Mesenchymal stem cell (in vitro differentiated cells and primary cell): Measurements from ENCODE around the gene TBC1D9.
A peak's percentile ranks its signal among the peaks of the same experiment; 100 is the strongest.

ENCODE experiments used
- DNase-seq: peaks from one replicate; pipeline ENCODE4 v3.0.0-alpha.2; 2013
- H2AFZ ChIP-seq: one replicate; pipeline ENCODE4 v1.6.1; 2013; ENCODE audit warnings: low read depth, mild to moderate bottlenecking, control low read depth, inconsistent platforms, low read length, moderate library complexity
- H2AK5ac ChIP-seq: 2 replicates; pipeline ENCODE4 v1.6.1; 2013; ENCODE audit warnings: low read length, moderate library complexity, mild to moderate bottlenecking, inconsistent platforms; ENCODE audit not compliant: severe bottlenecking
- H2BK120ac ChIP-seq: one replicate; pipeline ENCODE4 v1.6.1; 2013; ENCODE audit warnings: low read depth, mild to moderate bottlenecking, inconsistent platforms, low read length, moderate library complexity
- H2BK12ac ChIP-seq, 2 experiments: one replicate each; pipeline ENCODE4 v1.6.1; 2013; ENCODE audit warnings: inconsistent platforms in 2 of 2, low read length in 2 of 2, mild to moderate bottlenecking in 2 of 2, moderate library complexity in 2 of 2, control low read depth in 1 of 2
- H2BK15ac ChIP-seq: one replicate; pipeline ENCODE4 v1.6.1; 2013; ENCODE audit warnings: mild to moderate bottlenecking, low read depth, inconsistent platforms; ENCODE audit not compliant: poor library complexity, severe bottlenecking
- H2BK5ac ChIP-seq: 2 replicates; pipeline ENCODE4 v1.6.1; 2013; ENCODE audit warnings: low read depth, mild to moderate bottlenecking, low read length, control low read depth, inconsistent platforms; ENCODE audit not compliant: poor library complexity, severe bottlenecking
- H3K14ac ChIP-seq, 2 experiments: one replicate each; pipeline ENCODE4 v1.6.1; 2013; ENCODE audit warnings: inconsistent platforms in 2 of 2, low read length in 2 of 2, control low read depth in 1 of 2, mild to moderate bottlenecking in 1 of 2, moderate library complexity in 1 of 2
- H3K18ac ChIP-seq, 2 experiments: one replicate each; pipeline ENCODE4 v1.6.1; 2013; ENCODE audit warnings: inconsistent platforms in 2 of 2, low read length in 2 of 2, control low read depth in 1 of 2, low read depth in 1 of 2, mild to moderate bottlenecking in 1 of 2
- H3K23ac ChIP-seq, 2 experiments: one replicate each; pipeline ENCODE4 v1.6.1; 2013; ENCODE audit warnings: inconsistent platforms in 2 of 2, low read length in 2 of 2, mild to moderate bottlenecking in 2 of 2, moderate library complexity in 2 of 2, control low read depth in 1 of 2
- H3K27ac ChIP-seq: 2 replicates; pipeline ENCODE4 v1.5.1; 2013; ENCODE audit warnings: mild to moderate bottlenecking, moderate library complexity, low read length, control low read depth, inconsistent platforms; ENCODE audit not compliant: poor library complexity, severe bottlenecking
- H3K27me3 ChIP-seq, 2 experiments: 2 replicates each; pipeline versions ENCODE4 v1.6.1 to v1.7.0; 2013; ENCODE audit warnings: low read length in 2 of 2, mild to moderate bottlenecking in 2 of 2, moderate library complexity in 2 of 2, control low read depth in 1 of 2, inconsistent platforms in 1 of 2; ENCODE audit not compliant: control insufficient read depth in 1 of 2, insufficient read depth in 1 of 2
- H3K36me3 ChIP-seq, 2 experiments: 2 replicates each; pipeline versions ENCODE4 v1.6.1 to v1.7.0; 2013; ENCODE audit warnings: low read length in 2 of 2, control low read depth in 1 of 2, inconsistent platforms in 1 of 2, low read depth in 1 of 2, mild to moderate bottlenecking in 1 of 2; ENCODE audit not compliant: insufficient read depth in 2 of 2, control insufficient read depth in 1 of 2
- H3K4ac ChIP-seq, 2 experiments: one replicate each; pipeline ENCODE4 v1.6.1; 2013; ENCODE audit warnings: inconsistent platforms in 2 of 2, low read length in 2 of 2, mild to moderate bottlenecking in 2 of 2, moderate library complexity in 2 of 2, control low read depth in 1 of 2, low read depth in 1 of 2
- H3K4me1 ChIP-seq: 2 replicates; pipeline ENCODE4 v1.6.1; 2013; ENCODE audit warnings: low read depth, low read length, control low read depth; ENCODE audit not compliant: control insufficient read depth, insufficient read depth
- H3K4me2 ChIP-seq: 2 replicates; pipeline ENCODE4 v1.6.1; 2013; ENCODE audit warnings: low read length, mild to moderate bottlenecking, inconsistent platforms; ENCODE audit not compliant: poor library complexity, severe bottlenecking
- H3K4me3 ChIP-seq, 2 experiments: 2 replicates each; pipeline versions ENCODE4 v1.5.1 to v1.7.0; 2013; ENCODE audit warnings: low read length in 2 of 2, mild to moderate bottlenecking in 2 of 2, control low read depth in 1 of 2, low read depth in 1 of 2; ENCODE audit not compliant: insufficient read depth in 1 of 2
- H3K79me1 ChIP-seq: replicated peaks from 2 replicates; pipeline ENCODE4 v1.6.1; 2013; ENCODE audit warnings: mild to moderate bottlenecking, control low read depth, low read length, inconsistent platforms; ENCODE audit not compliant: poor library complexity, severe bottlenecking
- H3K9ac ChIP-seq: 2 replicates; pipeline ENCODE4 v1.7.0; 2013; ENCODE audit warnings: mild to moderate bottlenecking, low read length, moderate library complexity
- H3K9me3 ChIP-seq: 2 replicates; pipeline ENCODE4 v1.7.0; 2013; ENCODE audit warnings: mild to moderate bottlenecking, low read length; ENCODE audit not compliant: control insufficient read depth
- H4K8ac ChIP-seq: one replicate; pipeline ENCODE4 v1.6.1; 2013; ENCODE audit warnings: inconsistent platforms, mild to moderate bottlenecking, low read length, moderate library complexity
- H4K91ac ChIP-seq: one replicate; pipeline ENCODE4 v1.6.1; 2013; ENCODE audit warnings: mild to moderate bottlenecking, low read length, inconsistent platforms
- WGBS: methylation state at CpG from one replicate; pipeline ENCODE4 v1.1.7; 2013; ENCODE audit warnings: mixed read lengths; 5-methylcytosine and 5-hydroxymethylcytosine counted together

TBC1D9 gene

GRCh38 chr4:140769209-140769608 lies 13.0 kb upstream of the TBC1D9 start:
- Histone ChIP-seq H3K4me2 (no peak overlapping the region), H2AFZ (no peak overlapping the region), H3K9me3 (no peaks in the 10 kb centered on the region), H4K8ac (no peak overlapping the region), H2BK5ac (no peak overlapping the region), H3K79me1 (no peaks in the 10 kb centered on the region), H3K23ac (no peak overlapping the region), H3K4me1 (no peaks in the 10 kb centered on the region), H2BK12ac (no peak overlapping the region), H3K4ac (no peak overlapping the region), H3K4me3 (no peak overlapping the region), H2BK120ac (no peak overlapping the region), H3K14ac (no peak overlapping the region), H4K91ac (no peak overlapping the region), H3K18ac (no peak overlapping the region), H3K9ac (no peak overlapping the region), H3K36me3 (no peaks in the 10 kb centered on the region), H2AK5ac (no peak overlapping the region), H3K27ac (no peak overlapping the region), H3K27me3 (no peaks in the 10 kb centered on the region), H2BK15ac (no peak overlapping the region)
- no peak for DNase-seq
- WGBS: 65% methylated on average over 3 of the region's 3 CpGs

- no peak overlapping the region for H4K8ac ChIP-seq
- H2AFZ ChIP-seq: no peak overlapping the region
- DNase-seq: no peak
- no peaks in the 10 kb centered on the region for H3K36me3 ChIP-seq
- no peak overlapping the region for H2BK5ac ChIP-seq
- no peak overlapping the region for H4K91ac ChIP-seq
- H2BK12ac ChIP-seq: no peak overlapping the region
- H2AK5ac ChIP-seq: no peak overlapping the region
- no peak overlapping the region for H3K23ac ChIP-seq
- H3K4me2 ChIP-seq: no peak overlapping the region
- H2BK120ac ChIP-seq: no peak overlapping the region
- H3K9me3 ChIP-seq: no peaks in the 10 kb centered on the region
- H3K4ac ChIP-seq: no peak overlapping the region
- H3K27me3 ChIP-seq: no peaks in the 10 kb centered on the region
- no peak overlapping the region for H2BK15ac ChIP-seq
- no peak overlapping the region for H3K9ac ChIP-seq
- H3K27ac ChIP-seq: no peak overlapping the region
- no peak overlapping the region for H3K4me3 ChIP-seq
- no peak overlapping the region for H3K14ac ChIP-seq
- no peaks in the 10 kb centered on the region for H3K4me1 ChIP-seq
- no peaks in the 10 kb centered on the region for H3K79me1 ChIP-seq
- H3K18ac ChIP-seq: no peak overlapping the region
- 75% methylated on average over 4 of the region's 7 CpGs for WGBS
These were observed 8.7 kb upstream of the TBC1D9 start for GRCh38 chr4:140764785-140765392.

DNA sequence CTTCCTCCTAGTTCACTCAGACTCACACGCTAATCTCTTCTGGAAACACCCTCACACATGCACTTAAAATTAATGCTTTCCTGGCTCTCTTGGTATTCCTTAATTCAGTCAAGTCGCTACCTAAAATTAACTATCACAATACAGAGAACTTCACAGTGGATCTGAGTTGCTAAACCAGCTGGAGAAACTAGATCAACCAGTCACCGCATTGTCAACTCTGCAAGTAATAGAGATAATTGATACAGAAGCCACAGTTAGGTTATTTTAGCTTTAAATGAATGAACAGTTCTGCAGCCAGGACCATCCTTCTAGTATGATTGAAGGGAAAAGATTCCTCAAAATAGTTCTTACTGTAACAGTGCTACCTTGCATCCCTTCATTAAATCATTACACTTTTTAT lies 6.0 kb upstream of the TBC1D9 start:
- Histone ChIP-seq H3K4ac (no peak overlapping the region), H3K18ac (no peak overlapping the region), H3K9me3 (no peaks in the 10 kb centered on the region), H3K4me1 (no peaks in the 10 kb centered on the region), H2AK5ac (no peak overlapping the region), H4K91ac (no peak overlapping the region), H3K4me3 (no peak overlapping the region), H3K27me3 (no peaks in the 10 kb centered on the region), H2BK5ac (no peak overlapping the region), H3K9ac (no peak overlapping the region), H2AFZ (no peak overlapping the region), H4K8ac (no peak overlapping the region), H2BK12ac (no peak overlapping the region), H3K36me3 (no peaks in the 10 kb centered on the region), H3K4me2 (no peak overlapping the region), H3K79me1 (no peaks in the 10 kb centered on the region), H2BK15ac (no peak overlapping the region), H3K14ac (no peak overlapping the region), H3K23ac (no peak overlapping the region), H2BK120ac (no peak overlapping the region), H3K27ac (no peak overlapping the region)
- WGBS: 91% methylated on average over 2 of the region's 3 CpGs
- DNase-seq: no peak

GRCh38 chr4:140757232-140757630 lies 1.0 kb upstream of the TBC1D9 start:
- DNase-seq: no peak
- H2BK12ac ChIP-seq: no peak overlapping the region
- 63% methylated on average over 1 of the region's 3 CpGs for WGBS

More at GRCh38 chr4:140757232-140757630, 1.0 kb upstream of the TBC1D9 start:
- Histone ChIP-seq H3K14ac (no peak overlapping the region), H3K4me1 (peaks cover 5% of the 10 kb centered on the region), H2BK15ac (no peak overlapping the region), H3K36me3 (peaks cover 0 to 3% of the 10 kb centered on the region in 2 experiments), H3K79me1 (peaks cover 7% of the 10 kb centered on the region), H2BK5ac (no peak overlapping the region), H3K9ac (peak overlapping the region; percentile 92), H4K91ac (no peak overlapping the region), H2AFZ (no peak overlapping the region), H3K4me2 (peak overlapping the region; percentile 90), H3K27ac (no peak overlapping the region), H3K18ac (no peak overlapping the region), H3K27me3 (no peaks in the 10 kb centered on the region), H3K9me3 (no peaks in the 10 kb centered on the region), H2BK120ac (no peak overlapping the region), H2AK5ac (no peak overlapping the region), H3K23ac (no peak overlapping the region), H3K4me3 (peak overlapping the region in 1 of 2 experiments; percentile 91), H3K4ac (no peak overlapping the region), H4K8ac (no peak overlapping the region)
